NCI-H345 (cell line): ENCODE results near the gene ABHD1.
"Not testable (repeated sequence)": the region's sequence is repeated elsewhere in the genome, so short reads cannot be mapped to it uniquely, and the experiment has no call there.

Experiments
- DNase-seq: peaks from one replicate; lab custom pipeline; 2025; lab: John Stamatoyannopoulos, UW

The ABHD1 gene

GRCh38 chr2:27109083-27109482 is 14.5 kb upstream of the ABHD1 start:
- DNase-seq, result no peak

- DNase-seq, result not testable (repeated sequence)
These were observed 12.8 kb upstream of the ABHD1 start for GRCh38 chr2:27110603-27111352.

- DNase-seq, result not testable (repeated sequence)
These were observed 12.1 kb upstream of the ABHD1 start for GRCh38 chr2:27111392-27112078.

GRCh38 chr2:27115519-27115918 is 8.1 kb upstream of the ABHD1 start:
- DNase-seq, result no peak

- no peak for DNase-seq
These were observed 5.6 kb upstream of the ABHD1 start for GRCh38 chr2:27117995-27118524.

DNA sequence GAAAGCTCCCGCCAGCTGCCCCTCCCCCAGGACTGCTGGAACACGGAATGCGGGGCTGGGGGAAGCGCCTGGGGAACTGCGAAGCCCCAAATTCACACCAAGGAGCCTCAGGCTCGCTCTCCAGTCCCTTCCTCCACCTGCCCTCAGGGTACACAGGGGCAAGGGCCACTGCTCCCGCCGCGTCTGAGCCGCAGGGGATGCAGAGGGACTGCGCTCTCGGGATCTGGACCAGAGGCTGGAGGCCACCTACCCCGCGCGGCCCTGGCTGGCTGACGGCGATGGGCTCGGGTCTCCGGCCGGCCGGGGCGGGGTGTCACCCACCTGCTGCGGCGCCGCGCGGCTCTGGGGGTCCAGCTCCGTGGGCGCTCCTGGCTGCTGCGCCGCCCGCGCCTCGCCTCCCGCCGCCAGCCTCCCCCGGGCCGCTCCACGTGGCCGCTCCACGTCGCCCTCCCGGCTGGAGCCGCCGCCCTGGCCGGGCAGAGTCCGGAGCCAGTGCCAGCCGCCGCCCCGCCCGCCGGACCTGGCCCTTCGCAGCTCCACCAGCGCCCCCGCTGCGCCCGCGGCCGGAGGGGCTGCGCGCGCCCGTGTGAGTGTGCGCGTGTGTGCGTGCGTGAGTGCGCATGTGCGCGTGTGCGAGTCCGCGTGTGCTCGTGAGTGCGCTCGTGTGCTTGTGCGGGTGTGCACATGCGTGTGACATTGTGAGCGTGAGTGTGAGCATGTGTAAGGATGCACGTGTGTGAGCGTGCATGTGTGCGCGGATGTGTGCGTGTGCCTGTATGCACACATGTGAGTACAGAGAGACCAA is 4.9 kb upstream of the ABHD1 start, which contains the start of gene CGREF1:
CGREF1 (minus strand) TSS at position 604 of the 805 bp plus-strand sequence. CDS start 14,762 bp downstream, outside the sequence.
- DNase-seq, result peak; percentile 23

DNA sequence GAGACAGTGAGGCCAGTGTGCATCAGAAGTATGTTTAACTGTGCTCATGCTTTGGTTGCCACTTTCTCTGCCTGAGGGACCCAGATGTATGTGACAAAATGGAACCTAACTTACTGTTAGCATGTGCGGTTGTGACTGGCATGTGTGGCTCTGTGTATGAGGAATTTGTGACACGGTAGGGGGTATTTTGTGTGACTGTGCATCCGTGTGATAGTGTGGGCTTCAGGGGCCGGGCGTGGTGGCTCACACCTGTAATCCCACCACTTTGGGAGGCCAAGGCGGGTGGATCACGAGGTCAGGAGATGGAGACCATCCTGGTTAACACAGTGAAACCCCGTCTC is 4.3 kb upstream of the ABHD1 start:
- not testable (repeated sequence) for DNase-seq

DNA sequence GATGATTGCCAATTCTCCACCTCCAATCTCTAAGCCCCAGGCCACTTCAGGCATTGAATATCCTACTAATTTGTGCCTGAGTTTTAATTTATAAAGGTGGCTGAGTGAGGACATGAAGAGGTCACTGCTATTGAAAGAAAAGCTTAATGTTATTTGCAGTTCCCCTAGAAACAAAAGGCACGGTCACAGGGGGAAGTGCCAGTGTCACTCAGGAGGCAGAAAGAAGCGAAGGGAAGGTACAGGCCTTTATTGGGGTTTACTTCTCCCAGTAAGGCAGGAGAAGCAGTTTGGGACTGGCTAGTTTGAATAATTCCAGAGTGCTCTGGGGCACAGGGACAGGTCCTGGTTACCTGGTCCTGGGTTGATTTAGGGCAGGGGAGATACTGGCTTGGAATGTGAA is 1.7 kb upstream of the ABHD1 start:
- DNase-seq, result no peak

DNA sequence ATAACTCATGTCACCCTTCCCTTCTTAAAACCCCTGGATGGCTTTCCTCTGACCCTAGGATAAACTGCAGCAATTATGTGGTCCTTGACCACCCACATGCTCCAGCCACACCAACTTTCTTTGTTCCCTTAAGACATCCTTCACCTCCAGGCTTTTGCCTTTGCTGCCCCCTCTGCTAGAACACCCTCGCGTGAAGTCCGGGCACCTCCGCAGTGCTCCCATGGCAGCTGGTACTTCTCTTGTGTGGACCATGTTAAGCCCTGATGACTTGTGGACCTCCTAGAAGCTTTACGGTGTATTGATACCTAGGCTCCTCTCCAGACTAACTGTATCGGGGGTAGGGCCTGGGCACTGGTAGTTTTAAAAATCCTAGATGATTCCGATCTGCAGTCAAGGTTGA is 824 bp upstream of the ABHD1 start:
- DNase-seq, result no peak

GRCh38 chr2:27125104-27125503 is 1.5 kb downstream of the ABHD1 start:
- DNase-seq, result no peak

DNA sequence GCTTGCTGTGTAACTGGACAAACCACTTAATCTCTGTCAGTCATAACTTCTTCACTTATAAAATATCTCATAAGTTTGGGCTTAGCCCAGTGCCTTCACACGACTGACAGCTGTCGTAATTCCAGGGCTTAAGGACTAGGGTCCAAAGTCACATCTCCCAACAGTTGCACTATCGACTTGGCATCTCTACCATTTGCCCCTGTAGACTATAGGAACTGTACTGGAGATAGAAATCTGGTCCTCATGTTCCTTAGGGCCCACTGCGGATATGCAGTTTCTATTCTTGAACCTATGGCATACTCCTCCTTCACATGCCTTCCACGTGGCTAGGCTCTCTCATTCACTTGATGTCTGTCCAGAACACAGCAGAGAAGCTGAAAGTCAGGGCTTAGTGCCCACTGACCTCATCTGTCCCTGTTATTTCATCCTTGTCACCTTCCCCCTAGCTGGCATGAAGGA is 2.7 kb downstream of the ABHD1 start:
- no peak for DNase-seq

DNA sequence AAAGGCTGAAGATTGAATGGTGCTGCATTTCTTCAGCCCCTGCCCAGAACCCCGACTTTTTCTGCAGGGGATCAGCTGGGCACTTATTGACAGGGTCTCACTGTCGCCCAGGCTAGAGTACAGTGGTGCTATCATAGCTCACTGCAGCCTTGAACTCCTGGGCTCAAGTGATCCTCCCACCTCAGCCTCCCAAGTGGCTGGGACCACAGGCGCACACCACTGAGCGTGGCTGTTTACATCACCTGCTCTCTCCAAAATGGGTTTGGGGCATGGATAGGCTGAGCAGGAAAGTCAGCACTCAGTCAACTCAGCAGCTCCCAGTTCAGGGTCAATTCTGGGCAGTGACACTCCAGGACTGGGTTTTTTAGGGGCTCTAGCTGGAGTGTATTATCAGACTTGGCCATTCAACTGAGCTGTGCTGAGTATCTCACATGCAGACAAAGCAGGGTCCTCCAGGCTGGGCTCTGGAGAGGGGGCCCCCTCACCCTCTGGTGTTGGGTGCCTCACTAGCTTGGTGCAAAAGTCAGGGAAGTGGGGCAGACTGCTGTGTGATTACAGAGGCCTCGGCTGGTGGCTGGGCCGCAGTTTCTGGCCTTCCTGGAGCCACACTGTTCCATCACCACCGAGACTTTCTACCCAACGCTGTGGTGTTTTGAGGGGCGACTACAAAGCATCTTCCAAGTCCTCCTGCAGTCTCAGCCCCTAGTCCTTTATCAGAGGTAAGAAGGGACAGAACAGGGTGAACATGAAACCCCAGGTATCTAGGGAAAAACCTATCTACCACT is 4.5 kb downstream of the ABHD1 start:
- DNase-seq, result no peak

DNA sequence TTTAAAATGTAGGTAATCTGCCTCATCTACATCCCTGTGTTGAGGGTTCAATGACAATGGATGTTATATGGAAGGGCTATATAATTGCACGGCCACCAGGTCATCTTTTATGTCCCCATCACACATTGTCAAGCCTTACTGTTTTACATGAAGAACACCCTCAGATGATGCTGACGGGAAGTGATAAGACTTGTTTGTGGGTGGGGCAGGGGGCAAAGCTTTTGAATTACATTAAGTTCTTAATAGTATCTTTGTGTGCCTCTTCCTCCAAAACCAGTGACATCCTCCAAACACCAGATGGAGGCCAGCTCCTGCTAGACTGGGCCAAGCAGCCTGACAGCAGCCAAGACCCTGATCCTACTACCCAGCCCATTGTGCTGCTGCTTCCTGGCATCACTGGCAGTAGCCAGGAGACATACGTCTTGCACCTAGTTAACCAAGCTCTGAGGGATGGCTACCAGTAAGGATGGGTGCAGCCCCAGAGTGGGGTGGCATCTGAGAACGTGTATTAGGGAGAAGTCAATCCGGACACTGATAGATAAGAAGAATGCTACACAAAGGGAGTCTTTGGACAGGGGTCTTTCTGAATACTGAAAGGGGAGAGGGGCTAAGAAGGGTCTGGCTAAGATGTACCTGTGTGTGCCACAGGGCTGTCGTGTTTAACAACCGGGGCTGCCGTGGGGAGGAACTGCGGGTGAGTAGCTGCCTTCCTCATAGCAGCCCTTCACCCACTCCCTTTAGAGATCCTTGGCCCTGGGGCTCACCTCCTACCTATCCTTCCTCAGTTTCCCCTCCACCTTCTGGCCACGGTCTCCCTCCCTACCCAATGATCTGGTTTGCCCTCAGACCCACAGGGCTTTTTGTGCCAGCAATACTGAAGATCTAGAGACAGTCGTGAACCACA is 5.3 kb downstream of the ABHD1 start:
- no peak for DNase-seq

DNA sequence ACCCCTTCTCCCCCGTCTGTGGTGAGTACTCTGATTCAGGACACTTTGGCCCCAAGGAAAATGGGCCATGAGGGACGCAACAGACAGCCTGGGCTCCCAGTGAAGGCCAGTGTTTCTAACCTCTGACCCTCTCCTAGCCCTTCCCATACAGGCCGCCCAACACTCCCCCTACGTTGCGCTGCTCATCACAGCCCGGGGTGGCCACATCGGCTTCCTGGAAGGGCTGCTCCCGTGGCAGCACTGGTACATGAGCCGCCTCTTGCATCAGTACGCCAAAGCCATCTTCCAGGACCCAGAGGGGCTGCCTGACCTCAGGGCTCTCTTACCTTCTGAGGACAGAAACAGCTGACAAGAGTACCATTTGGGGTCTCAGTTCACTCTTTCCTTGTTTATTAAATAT is 6.8 kb downstream of the ABHD1 start:
- DNase-seq, result no peak

DNA sequence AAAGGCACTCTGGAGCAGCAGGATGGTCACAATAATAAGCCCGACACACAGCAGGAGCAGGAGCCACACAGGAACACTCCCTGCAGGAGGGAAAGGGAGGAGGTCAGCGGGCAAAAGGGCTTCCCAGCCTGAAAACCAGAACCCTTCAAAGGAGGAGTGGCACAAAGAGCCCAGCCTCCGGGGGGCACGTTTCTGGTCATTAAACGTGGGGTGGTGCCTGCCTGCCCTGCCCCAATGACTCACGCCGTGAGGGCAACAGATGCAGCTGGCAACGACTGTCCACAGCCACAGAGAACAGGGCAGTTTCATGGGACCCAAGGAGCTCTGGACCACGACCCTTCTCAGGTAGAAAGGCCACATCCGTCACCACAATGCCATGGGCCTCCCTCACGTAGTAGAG is 7.8 kb downstream of the ABHD1 start:
- DNase-seq, result no peak

DNA sequence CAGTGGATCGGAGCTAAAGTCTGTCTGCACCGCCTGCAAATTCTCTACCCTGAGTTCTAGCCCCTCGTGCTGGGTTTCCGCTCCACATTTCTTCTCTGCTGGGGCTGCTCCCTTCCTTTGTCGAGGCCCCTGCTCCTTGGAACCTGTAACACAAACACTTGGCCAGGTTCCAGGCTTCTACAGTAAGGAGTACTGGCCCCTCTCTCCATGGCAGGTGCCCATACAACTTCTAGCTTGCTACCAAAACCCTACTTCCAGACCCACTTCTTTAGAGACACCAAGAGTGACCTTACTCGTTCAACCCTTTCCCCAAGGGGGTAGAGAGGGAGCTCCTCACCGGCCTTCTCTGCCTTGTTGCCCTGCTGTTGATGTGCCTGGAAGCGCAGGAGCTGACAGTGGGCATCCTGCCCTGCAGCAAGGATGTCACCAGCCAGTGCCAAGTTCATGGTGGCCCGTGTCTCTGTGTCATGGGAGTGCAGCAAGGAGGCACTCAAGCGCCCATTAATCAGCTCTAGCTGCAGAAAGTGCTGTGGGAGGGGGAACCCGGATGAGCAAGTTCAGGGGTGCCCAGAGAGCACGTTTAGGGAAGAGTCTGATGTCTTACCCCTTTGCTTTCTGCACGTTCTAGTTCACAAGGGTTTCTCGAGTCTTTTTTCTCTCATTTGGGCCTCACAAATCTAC is 9.7 kb downstream of the ABHD1 start:
- DNase-seq, result no peak

GRCh38 chr2:27133905-27134780 is 10.5 kb downstream of the ABHD1 start, which contains the start of gene PREB:
Gene PREB, minus strand, starts transcription at chr2:27134636. Its CDS starts 215 bp downstream, at chr2:27134421.
- peak; percentile 99 for DNase-seq

DNA sequence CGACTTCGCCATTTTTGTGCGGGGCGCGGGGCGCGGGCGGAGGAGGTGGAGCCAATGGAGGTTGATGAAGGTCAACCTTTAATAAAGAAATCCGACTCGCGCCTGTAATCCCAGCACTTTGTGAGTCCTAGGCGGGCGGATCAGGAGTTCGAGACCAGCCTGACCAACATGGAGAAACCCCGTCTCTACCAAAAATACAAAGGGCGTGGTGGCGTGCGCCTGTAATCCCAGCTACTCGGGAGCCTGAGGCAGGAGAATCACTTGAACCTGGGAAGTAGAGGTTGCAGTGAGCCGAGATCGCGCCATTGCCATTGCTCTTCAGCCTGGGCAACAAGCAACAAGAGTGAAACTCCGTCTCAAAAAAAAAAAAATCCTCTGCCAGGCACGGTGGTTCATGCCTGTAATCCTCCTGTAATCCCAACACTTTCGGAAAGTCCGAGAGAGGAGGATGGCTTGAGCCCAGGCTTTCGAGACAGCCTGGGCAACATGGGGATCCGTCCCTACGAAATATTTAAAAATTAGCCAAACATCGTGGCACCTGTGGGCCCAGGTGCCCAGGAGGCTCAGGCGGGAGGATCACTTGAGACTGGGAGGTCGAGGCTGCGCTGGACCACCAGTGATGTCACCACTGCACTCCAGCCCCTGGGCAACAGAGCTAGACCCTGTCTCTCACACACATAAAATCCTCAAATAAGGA is 11.3 kb downstream of the ABHD1 start:
- DNase-seq, result no peak
